HG03378 (cell line): Measurements from ENCODE around the gene DCBLD2.
"Not testable (repeated sequence)": the region's sequence is repeated elsewhere in the genome, so short reads cannot be mapped to it uniquely, and the experiment has no call there.

Source experiments
- ATAC-seq: cut with Tn5 transposase; IDR thresholded peaks from one replicate; pipeline ENCODE4 v1.9.1; 2021; ENCODE audit warnings: mild to moderate bottlenecking, moderate library complexity; ENCODE audit not compliant: unreplicated experiment

DCBLD2 gene

GRCh38 chr3:98890965-98891910 lies 10.3 kb downstream of the DCBLD2 start:
- ATAC-seq = no peak

- no peak for ATAC-seq
Measured at GRCh38 chr3:98890181-98890835, 11.2 kb downstream of the DCBLD2 start.

GRCh38 chr3:98887684-98888083 lies 13.8 kb downstream of the DCBLD2 start:
- ATAC-seq = no peak

GRCh38 chr3:98886525-98886924 lies 15.0 kb downstream of the DCBLD2 start:
- no peak for ATAC-seq

GRCh38 chr3:98885851-98886250 lies 15.6 kb downstream of the DCBLD2 start:
- ATAC-seq = no peak

GRCh38 chr3:98884675-98885371 lies 16.7 kb downstream of the DCBLD2 start:
- ATAC-seq = no peak

- not testable (repeated sequence) for ATAC-seq
Measured at GRCh38 chr3:98882614-98883333, 18.7 kb downstream of the DCBLD2 start.

- peak; percentile 53 for ATAC-seq
Measured at GRCh38 chr3:98877132-98877531, 24.4 kb downstream of the DCBLD2 start.

GRCh38 chr3:98875535-98875934 lies 26.0 kb downstream of the DCBLD2 start:
- no peak for ATAC-seq

- no peak for ATAC-seq
Measured at GRCh38 chr3:98874602-98875249, 26.8 kb downstream of the DCBLD2 start.

- ATAC-seq = no peak
Measured at GRCh38 chr3:98869391-98869790, 32.1 kb downstream of the DCBLD2 start.

GRCh38 chr3:98857971-98858370 lies 43.5 kb downstream of the DCBLD2 start:
- ATAC-seq = not testable (repeated sequence)

GRCh38 chr3:98857258-98857657 lies 44.2 kb downstream of the DCBLD2 start:
- ATAC-seq = not testable (repeated sequence)

GRCh38 chr3:98856724-98857123 lies 44.8 kb downstream of the DCBLD2 start:
- ATAC-seq = no peak

GRCh38 chr3:98855806-98856400 lies 45.6 kb downstream of the DCBLD2 start:
- no peak for ATAC-seq

- ATAC-seq = no peak
Measured at GRCh38 chr3:98848108-98848507, 53.4 kb downstream of the DCBLD2 start.

GRCh38 chr3:98846101-98846500 lies 55.4 kb downstream of the DCBLD2 start:
- no peak for ATAC-seq

GRCh38 chr3:98843266-98843959 lies 58.1 kb downstream of the DCBLD2 start:
- ATAC-seq = no peak

GRCh38 chr3:98839846-98840245 lies 61.6 kb downstream of the DCBLD2 start:
- no peak for ATAC-seq
